GM23338 (cell line): ENCODE data around the gene AOPEP.

ENCODE experiments used
- CREB1 ChIP-seq: fragments of 250-450 bp; sonication (Bioruptor Pico); IDR thresholded peaks from 2 replicates; pipeline ENCODE4 v1.5.0; 2020; ENCODE audit warnings: low read depth, mild to moderate bottlenecking, moderate library complexity
- CTCF ChIP-seq, 2 experiments: fragments of 200-600 bp in 1 of 2; sonication (generic) in 1 of 2; conservative IDR thresholded peaks; 2 replicates each; pipeline versions ENCODE4 v1.5.1 to v1.6.1; 2016 to 2017; ENCODE audit warnings: antibody characterized with exemption in 2 of 2, low read depth in 2 of 2, mild to moderate bottlenecking in 2 of 2, moderate library complexity in 1 of 2
- ETS1 ChIP-seq: IDR thresholded peaks from 2 replicates; pipeline ENCODE4 v1.6.1; 2016; ENCODE audit warnings: antibody characterized with exemption
- EZH2 ChIP-seq: fragments of 200-600 bp; sonication (generic); IDR thresholded peaks from one replicate; pipeline ENCODE4 v1.8.0; 2017; ENCODE audit warnings: antibody characterized with exemption, mild to moderate bottlenecking, low read depth; ENCODE audit not compliant: unreplicated experiment
- EZH2phosphoT487 ChIP-seq: fragments of 200-600 bp; sonication (generic); IDR thresholded peaks from one replicate; pipeline ENCODE4 v1.8.1; 2018; ENCODE audit warnings: antibody characterized with exemption; ENCODE audit not compliant: unreplicated experiment
- JUNB ChIP-seq: IDR thresholded peaks from one replicate; pipeline ENCODE4 v1.6.1; 2016; ENCODE audit warnings: antibody characterized with exemption; ENCODE audit not compliant: unreplicated experiment
- NANOG ChIP-seq: IDR thresholded peaks from 2 replicates; pipeline ENCODE4 v1.6.1; 2016; ENCODE audit warnings: antibody characterized with exemption, borderline replicate concordance
- POLR2AphosphoS5 ChIP-seq: IDR thresholded peaks from 2 replicates; pipeline ENCODE4 v1.6.1; 2016; ENCODE audit warnings: antibody characterized with exemption, low read depth
- REST ChIP-seq: IDR thresholded peaks from one replicate; pipeline ENCODE4 v1.6.1; 2018; ENCODE audit warnings: antibody characterized with exemption; ENCODE audit not compliant: unreplicated experiment
- STAT1 ChIP-seq: IDR thresholded peaks from one replicate; pipeline ENCODE4 v1.6.1; 2016; ENCODE audit warnings: antibody characterized with exemption; ENCODE audit not compliant: unreplicated experiment
- ZNF114 ChIP-seq: fragments of 250-450 bp; sonication (Bioruptor Pico); IDR thresholded peaks from 2 replicates; pipeline ENCODE4 v1.5.0; 2020; ENCODE audit warnings: mild to moderate bottlenecking, moderate library complexity
- ZNF331 ChIP-seq: fragments of 250-450 bp; sonication (Bioruptor Pico); IDR thresholded peaks from 2 replicates; pipeline ENCODE4 v1.5.0; 2020; ENCODE audit warnings: low read depth, mild to moderate bottlenecking, moderate library complexity
- ZNF462 ChIP-seq: fragments of 250-450 bp; sonication (Bioruptor Pico); IDR thresholded peaks from 2 replicates; pipeline ENCODE4 v1.5.0; 2020; ENCODE audit warnings: mild to moderate bottlenecking, moderate library complexity

GRCh38 chr9:94936419-94936818 is 209.9 kb downstream of the AOPEP start:
- TF ChIP-seq POLR2AphosphoS5: no peak
- no peak for TF ChIP-seq REST
- no peak for TF ChIP-seq CTCF (conservative IDR thresholded peaks at IDR 0.05; ENCODE audit: low read depth in 2 of 2)
- no peak for TF ChIP-seq CREB1 (CRISPR knock-in tag)
- no peak for TF ChIP-seq EZH2phosphoT487
- TF ChIP-seq EZH2: no peak
- no peak for TF ChIP-seq ZNF114 (CRISPR knock-in tag)
- TF ChIP-seq STAT1: no peak
- no peak for TF ChIP-seq JUNB
- no peak for TF ChIP-seq NANOG
- TF ChIP-seq ZNF331 (CRISPR knock-in tag): no peak
- no peak for TF ChIP-seq ETS1
- no peak for TF ChIP-seq ZNF462 (CRISPR knock-in tag)
